Measurements from ENCODE around the gene ONECUT3.

GRCh38 chr19:1707240-1707639, 46.1 kb upstream of the ONECUT3 start:
- TF ChIP-seq CTCF (IDR thresholded peaks at IDR 0.05) (no peak), POLR2A (IDR thresholded peaks at IDR 0.05) (no peak)
